ENCODE data around the gene GRAP2. TPM values are rescaled to one million over a fixed set of nuclear protein-coding genes. Genes with fewer than 3 reads are reported as not detected.

Gene GRAP2
- 0.24 and 0.43 TPM in 2 replicates for total RNA-seq (ENCODE audit: low replicate concordance)
- long read RNA-seq, result 0 reads

- Mint-ChIP-seq H3K27me3 (peaks cover 24% of the 10 kb centered on the region), H3K4me1 (ENCODE audit: unreplicated experiment) (no peaks in the 10 kb centered on the region), H3K4me3 (no peak within 1 kb of the TSS), H3K36me3 (no peaks in the 10 kb centered on the region), H3K9me3 (no peaks in the 10 kb centered on the region), H3K27ac (no peak within 1 kb of the TSS)
- TF ChIP-seq CTCF (conservative IDR thresholded peaks at IDR 0.05), result no peak
- DNase-seq (ENCODE audit: extremely low spot score, unreplicated experiment), result no peak
Measured at GRCh38 chr22:39900306-39901227, at the start of gene GRAP2. Gene GRAP2 (plus strand): TSS chr22:39901084. CDS start chr22:39947107, 46,023 bp downstream.

GRCh38 chr22:39851606-39852315 lies 49.1 kb upstream of the GRAP2 start:
- Mint-ChIP-seq H3K4me3 (no peak overlapping the region), H3K27ac (no peak overlapping the region), H3K4me1 (ENCODE audit: unreplicated experiment) (no peaks in the 10 kb centered on the region), H3K27me3 (peaks cover 19% of the 10 kb centered on the region), H3K9me3 (no peaks in the 10 kb centered on the region), H3K36me3 (no peaks in the 10 kb centered on the region)
- TF ChIP-seq CTCF (conservative IDR thresholded peaks at IDR 0.05), result no peak
- DNase-seq (ENCODE audit: extremely low spot score, unreplicated experiment), result no peak

- peaks cover 20% of the 10 kb centered on the region for H3K27me3 Mint-ChIP-seq
Measured at GRCh38 chr22:39852799-39853198, 48.1 kb upstream of the GRAP2 start.

DNA sequence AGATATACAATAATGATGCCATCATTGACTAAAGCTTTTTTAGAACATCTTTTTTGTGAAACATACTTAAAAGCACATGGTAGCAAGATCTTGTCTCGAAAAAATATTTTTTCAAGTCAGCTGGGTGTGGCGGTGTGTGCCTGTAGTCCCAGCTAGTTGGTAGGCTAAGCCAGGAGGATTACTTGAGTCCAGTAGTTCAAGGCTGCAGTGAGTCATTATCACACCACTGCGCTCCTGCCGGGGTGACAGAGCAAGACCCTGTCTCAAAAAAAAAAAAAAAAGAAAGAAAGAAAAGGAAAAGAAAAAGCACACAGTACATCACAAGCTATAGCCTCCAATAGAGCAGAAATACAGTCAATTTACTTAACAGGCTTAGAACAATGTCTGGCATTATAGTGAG lies 44.3 kb upstream of the GRAP2 start:
- no peak overlapping the region for H3K4me3 Mint-ChIP-seq
- TF ChIP-seq CTCF (conservative IDR thresholded peaks at IDR 0.05), result no peak
- peaks cover 31% of the 10 kb centered on the region for H3K27me3 Mint-ChIP-seq
- H3K27ac Mint-ChIP-seq, result no peak overlapping the region
- H3K36me3 Mint-ChIP-seq, result no peaks in the 10 kb centered on the region
- no peaks in the 10 kb centered on the region for H3K4me1 Mint-ChIP-seq (ENCODE audit: unreplicated experiment)
- DNase-seq (ENCODE audit: extremely low spot score, unreplicated experiment), result no peak
- H3K9me3 Mint-ChIP-seq, result no peaks in the 10 kb centered on the region

More at GRCh38 chr22:39852799-39853198, 48.1 kb upstream of the GRAP2 start:
- H3K4me3 Mint-ChIP-seq, result no peak overlapping the region
- TF ChIP-seq CTCF (conservative IDR thresholded peaks at IDR 0.05), result no peak
- no peak for DNase-seq (ENCODE audit: extremely low spot score, unreplicated experiment)
- H3K36me3 Mint-ChIP-seq, result no peaks in the 10 kb centered on the region
- no peaks in the 10 kb centered on the region for H3K4me1 Mint-ChIP-seq (ENCODE audit: unreplicated experiment)
- H3K27ac Mint-ChIP-seq, result no peak overlapping the region
- no peaks in the 10 kb centered on the region for H3K9me3 Mint-ChIP-seq

DNA sequence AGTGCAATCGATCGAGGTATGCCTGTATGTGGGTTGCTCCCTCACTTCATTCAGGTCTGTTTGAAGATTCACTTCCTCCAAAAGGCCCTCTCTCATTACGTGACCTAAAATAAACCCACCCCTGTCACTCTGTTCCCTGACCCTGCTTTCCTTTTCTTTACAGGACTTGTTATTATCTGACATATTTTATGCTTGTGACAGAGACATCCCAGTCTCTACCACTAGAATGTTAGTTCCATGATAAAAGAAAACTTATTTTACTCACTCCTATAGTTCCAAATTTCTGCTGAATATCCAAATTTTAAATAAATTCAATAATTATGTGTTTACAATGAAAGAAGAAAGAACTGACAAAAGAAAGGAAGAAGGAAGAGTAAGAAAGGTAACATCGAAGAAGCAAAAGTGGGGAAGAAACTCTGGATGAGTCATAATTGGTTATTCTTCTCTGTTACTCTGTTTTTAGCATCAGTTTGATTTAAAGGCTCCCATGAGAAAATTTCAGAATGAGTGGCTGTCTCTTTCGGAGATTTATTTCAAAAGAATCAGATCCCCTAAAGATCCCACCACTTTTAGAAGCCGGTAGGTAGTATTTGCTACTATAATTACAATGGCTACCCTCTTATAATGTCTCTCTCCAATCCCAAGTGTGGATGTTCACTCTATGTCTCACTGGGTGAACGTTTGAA lies 40.8 kb upstream of the GRAP2 start:
- TF ChIP-seq CTCF (conservative IDR thresholded peaks at IDR 0.05), result no peak
- Mint-ChIP-seq H3K4me1 (ENCODE audit: unreplicated experiment) (no peaks in the 10 kb centered on the region), H3K27ac (no peak overlapping the region), H3K9me3 (no peaks in the 10 kb centered on the region), H3K27me3 (peaks cover 26% of the 10 kb centered on the region), H3K4me3 (no peak overlapping the region), H3K36me3 (no peaks in the 10 kb centered on the region)
- DNase-seq (ENCODE audit: extremely low spot score, unreplicated experiment), result no peak

Data from type B pancreatic cell (in vitro differentiated cells).